H1 (cell line): Measurements from ENCODE around the gene CDC42EP1. TPM values are rescaled to one million over a fixed set of nuclear protein-coding genes. Genes with fewer than 3 reads are reported as not detected.

Experiments
- CTCF ChIA-PET: fragments of 300-600 bp; sonication (Branson Sonifier 250); formaldehyde crosslinking; loops from one replicate; lab custom pipeline; 2021; ENCODE audit not compliant: partially characterized antibody; lab: Charles Lee
- POLR2A ChIA-PET: fragments of 300-600 bp; sonication (Branson Sonifier 250); formaldehyde crosslinking; loops from one replicate; lab custom pipeline; 2021; ENCODE audit warnings: inconsistent platforms; ENCODE audit not compliant: partially characterized antibody; lab: Charles Lee
- DNase-seq, 2 experiments: peaks; one replicate each; pipeline versions ENCODE4 v3.0.0 to v3.0.0-alpha.2; 2010 to 2022; ENCODE audit warnings: low spot score in 2 of 2, low read depth in 1 of 2, mixed read lengths in 1 of 2
- FAIRE-seq: peaks from 2 replicates; lab custom pipeline; 2011; peaks lifted over from hg19 to GRCh38; lab: Jason Lieb, UNC
- H2AFZ ChIP-seq: 2 replicates; pipeline ENCODE4 v1.8.1; 2012; ENCODE audit warnings: low read length, inconsistent platforms
- H2AK5ac ChIP-seq: 2 replicates; pipeline ENCODE4 v1.6.1; 2013; ENCODE audit warnings: low read depth, low read length
- H2BK120ac ChIP-seq: replicated peaks from 2 replicates; pipeline ENCODE3; 2013; ENCODE audit warnings: low read depth, low read length, inconsistent platforms
- H2BK12ac ChIP-seq: 2 replicates; pipeline ENCODE4 v1.6.1; 2013; ENCODE audit warnings: low read depth, low read length
- H2BK15ac ChIP-seq: 2 replicates; pipeline ENCODE4 v1.6.1; 2013; ENCODE audit warnings: low read length
- H2BK20ac ChIP-seq: 2 replicates; pipeline ENCODE4 v1.6.1; 2013; ENCODE audit warnings: low read length
- H2BK5ac ChIP-seq: 2 replicates; pipeline ENCODE4 v1.6.1; 2013; ENCODE audit warnings: low read depth, low read length
- H3K14ac ChIP-seq: 2 replicates; pipeline ENCODE4 v1.6.1; 2013; ENCODE audit warnings: inconsistent platforms; ENCODE audit not compliant: insufficient read length
- H3K18ac ChIP-seq: 2 replicates; pipeline ENCODE4 v1.6.1; 2013; ENCODE audit warnings: low read length; ENCODE audit errors: extremely low read depth
- H3K23ac ChIP-seq: 2 replicates; pipeline ENCODE4 v1.6.1; 2013; ENCODE audit warnings: inconsistent platforms; ENCODE audit not compliant: insufficient read length
- H3K23me2 ChIP-seq: 2 replicates; pipeline ENCODE4 v1.6.1; 2013; ENCODE audit warnings: low read depth, low read length
- H3K27ac ChIP-seq: 2 replicates; pipeline ENCODE4 v1.6.1; 2011; ENCODE audit warnings: low read depth, low read length, inconsistent platforms
- H3K27me3 ChIP-seq, 4 experiments: replicated peaks in 1 of 4; 1 replicate in 1 of 4; 2 replicates in 3 of 4; pipeline versions ENCODE4 v1.6.1 to v1.8.1; 2011 to 2013; ENCODE audit warnings: low read length in 3 of 4, mild to moderate bottlenecking in 3 of 4, inconsistent platforms in 2 of 4, mixed read lengths in 2 of 4, moderate library complexity in 1 of 4; ENCODE audit not compliant: control insufficient read depth in 3 of 4, insufficient read depth in 3 of 4; ENCODE audit errors: extremely low read depth in 1 of 4
- H3K36me3 ChIP-seq, 4 experiments: 2 replicates each; pipeline versions ENCODE4 v1.6.1 to v1.8.1; 2011 to 2013; ENCODE audit warnings: mild to moderate bottlenecking in 4 of 4, low read length in 3 of 4, moderate library complexity in 2 of 4, control low read depth in 1 of 4, inconsistent platforms in 1 of 4; ENCODE audit not compliant: insufficient read depth in 4 of 4, control insufficient read depth in 2 of 4
- H3K4ac ChIP-seq: replicated peaks from 2 replicates; pipeline ENCODE3; 2013; ENCODE audit warnings: low read length, low read depth, mixed read lengths, inconsistent platforms; ENCODE audit not compliant: insufficient read length
- H3K4me1 ChIP-seq, 4 experiments: replicated peaks in 1 of 4; 1 replicate in 1 of 4; 2 replicates in 3 of 4; pipeline versions ENCODE4 v1.6.1 to v1.8.1; 2011 to 2013; ENCODE audit warnings: low read length in 3 of 4, inconsistent platforms in 2 of 4, mixed read lengths in 1 of 4; ENCODE audit not compliant: insufficient read depth in 4 of 4, control insufficient read depth in 3 of 4
- H3K4me2 ChIP-seq, 2 experiments: 2 replicates each; pipeline versions ENCODE4 v1.6.1 to v1.8.1; 2011 to 2013; ENCODE audit warnings: low read depth in 2 of 2, low read length in 2 of 2, control low read depth in 1 of 2, inconsistent platforms in 1 of 2, mild to moderate bottlenecking in 1 of 2; ENCODE audit not compliant: insufficient read depth in 1 of 2
- H3K4me3 ChIP-seq, 4 experiments: fragments of 200-600, 300-600 bp in 1 of 4; sonication (generic), shearing (Covaris generic), sonication (Bioruptor Twin) in 1 of 4; 2 replicates each; pipeline versions ENCODE4 v1.5.1 to v1.8.1; 2011 to 2016; ENCODE audit warnings: low read length in 4 of 4, low read depth in 3 of 4, control low read depth in 2 of 4, inconsistent platforms in 2 of 4, mild to moderate bottlenecking in 2 of 4, mixed read lengths in 1 of 4, moderate library complexity in 1 of 4; ENCODE audit not compliant: insufficient read depth in 2 of 4; ENCODE audit errors: extremely low read depth in 1 of 4
- H3K56ac ChIP-seq: replicated peaks from 2 replicates; pipeline ENCODE3; 2013; ENCODE audit warnings: low read depth, mild to moderate bottlenecking, mixed read lengths, low read length, inconsistent platforms; ENCODE audit not compliant: insufficient read length
- H3K79me1 ChIP-seq: 2 replicates; pipeline ENCODE4 v1.6.1; 2013; ENCODE audit warnings: low read depth, low read length, control low read depth
- H3K79me2 ChIP-seq, 2 experiments: 2 replicates each; pipeline versions ENCODE4 v1.6.1 to v1.8.1; 2012 to 2013; ENCODE audit warnings: low read length in 2 of 2, mild to moderate bottlenecking in 2 of 2, inconsistent platforms in 1 of 2; ENCODE audit not compliant: insufficient read depth in 2 of 2, control insufficient read depth in 1 of 2
- H3K9ac ChIP-seq, 4 experiments: replicated peaks in 1 of 4; 1 replicate in 1 of 4; 2 replicates in 3 of 4; pipeline versions ENCODE4 v1.6.1 to v1.8.1; 2011 to 2013; ENCODE audit warnings: low read depth in 3 of 4, low read length in 3 of 4, control low read depth in 2 of 4, mild to moderate bottlenecking in 2 of 4, moderate library complexity in 2 of 4, inconsistent platforms in 1 of 4; ENCODE audit errors: extremely low read depth in 1 of 4
- H3K9me3 ChIP-seq, 2 experiments: 2 replicates each; pipeline versions ENCODE4 v1.6.1 to v1.8.1; 2012 to 2013; ENCODE audit warnings: mild to moderate bottlenecking in 2 of 2, moderate library complexity in 2 of 2, control low read depth in 1 of 2, inconsistent platforms in 1 of 2, low read depth in 1 of 2, low read length in 1 of 2, mixed read lengths in 1 of 2; ENCODE audit not compliant: insufficient read depth in 2 of 2
- H4K20me1 ChIP-seq, 2 experiments: replicated peaks in 1 of 2; 2 replicates each; pipeline versions ENCODE3 to v1.8.1; 2011 to 2013; ENCODE audit warnings: inconsistent platforms in 2 of 2, low read length in 2 of 2, mild to moderate bottlenecking in 1 of 2; ENCODE audit not compliant: insufficient read depth in 2 of 2, control insufficient read depth in 1 of 2
- H4K5ac ChIP-seq: 2 replicates; pipeline ENCODE4 v1.6.1; 2013; ENCODE audit warnings: low read length, low read depth, mixed read lengths, inconsistent platforms; ENCODE audit not compliant: insufficient read length
- H4K8ac ChIP-seq: 2 replicates; pipeline ENCODE4 v1.8.0; 2013; ENCODE audit warnings: mild to moderate bottlenecking, moderate library complexity, low read length, inconsistent platforms; ENCODE audit not compliant: insufficient read depth; ENCODE audit errors: extremely low read depth
- H4K91ac ChIP-seq: replicated peaks from 2 replicates; pipeline ENCODE3; 2013; ENCODE audit warnings: low read length, mixed read lengths, inconsistent platforms; ENCODE audit not compliant: insufficient read length
- SP4 ChIP-seq: IDR thresholded peaks from 2 replicates; pipeline ENCODE4 v1.6.1; 2012; ENCODE audit warnings: low read length, inconsistent platforms
- TEAD4 ChIP-seq: IDR thresholded peaks from 2 replicates; pipeline ENCODE4 v1.6.1; 2012; ENCODE audit warnings: low read depth, low read length, inconsistent platforms, mixed read lengths
- WGBS, 2 experiments: shearing (Covaris generic) in 1 of 2; methylation state at CpG; one replicate each; pipeline versions ENCODE4 v1.1.6 to v1.1.7; 2013 to 2015; ENCODE audit warnings: low lambda C conversion rate in 2 of 2, mixed read lengths in 2 of 2, inconsistent platforms in 1 of 2, low coverage in 1 of 2, missing lambda C conversion rate in 1 of 2; ENCODE audit not compliant: insufficient replicate concordance in 2 of 2, insufficient coverage in 1 of 2, insufficient read length in 1 of 2; ENCODE audit errors: extremely low coverage in 1 of 2, missing lambda C conversion rate in 1 of 2; 5-methylcytosine and 5-hydroxymethylcytosine counted together
- polyA plus RNA-seq, 7 experiments: library from polyadenylated mRNA; depleted of rRNA in 3 of 7; stranded (reverse) in 5 of 7; unstranded in 2 of 7; fragments of >200 nt in 5 of 7; fragments of 200-250 nt in 2 of 7; gene quantifications; 1 replicate in 5 of 7; 2 replicates in 1 of 7; 4 replicates in 1 of 7; pipeline versions ENCODE4 v1.2.1 to v1.2.3, GENCODE V29; 2011 to 2013; ENCODE audit warnings: missing spikeins in 2 of 7, mixed read lengths in 2 of 7
- total RNA-seq: library from RNA; stranded (reverse); fragmentation: NEBNext Ultra II Directional; extraction: Animal tissue kit (Norgen Biotek cat#: 25700); gene quantifications from 2 replicates; pipeline ENCODE4 v1.2.1, GENCODE V29; 2021
- TF ChIP-seq, protein P1 (sequence below): IDR thresholded peaks from 2 replicates; pipeline ENCODE4 v1.6.1; 2012; ENCODE audit warnings: inconsistent platforms
- TF ChIP-seq, protein P2 (sequence below): IDR thresholded peaks from 2 replicates; pipeline ENCODE4 v1.6.1; 2012; ENCODE audit warnings: inconsistent platforms

The CDC42EP1 gene
- total and polyA plus RNA-seq, 2 of the 8 experiments (the other 6 are each of a cell fraction or from before 2014, with no cell fraction given) = 8.3 to 11.2 TPM

DNA sequence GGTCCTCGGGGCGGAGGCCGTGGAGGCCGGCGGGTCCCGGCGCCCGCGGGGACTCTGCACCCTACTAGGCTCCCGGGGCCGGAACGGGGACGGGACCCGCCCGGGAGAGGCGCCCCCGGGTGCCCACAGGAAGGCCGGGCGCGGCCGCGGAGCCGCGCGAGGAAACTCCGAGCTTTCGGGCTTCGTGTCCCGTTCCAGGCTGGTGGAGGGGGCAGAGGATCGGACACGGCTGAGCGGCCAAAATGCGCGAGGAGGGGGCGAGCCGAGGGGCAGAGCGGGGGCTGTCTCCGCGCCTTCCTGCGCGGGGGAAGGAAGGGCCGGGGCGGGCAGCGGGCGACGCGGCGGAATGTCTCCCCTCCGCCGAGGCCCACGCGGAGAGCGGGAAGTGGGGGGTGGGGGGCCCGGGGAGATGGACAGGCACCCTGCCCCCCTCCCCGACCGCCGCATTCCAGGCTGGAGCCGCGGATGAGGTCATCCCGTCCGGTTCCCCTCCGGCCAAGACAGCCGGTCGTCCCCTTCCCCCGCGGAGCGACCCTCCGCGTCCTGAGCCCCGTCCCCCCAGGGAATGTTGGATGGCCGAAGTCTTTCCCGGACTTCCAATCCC, 430 bp downstream of the CDC42EP1 start:
- FAIRE-seq (no peak), DNase-seq (no peak)
- Histone ChIP-seq H2BK5ac (0 out of 2 replicates have a peak overlapping the region, but pooled peaks have one; percentile 35), H3K18ac (peak overlapping the region; percentile 71), H3K23ac (no peak overlapping the region), H3K27ac (no peak overlapping the region), H2AK5ac (no peak overlapping the region), H2BK15ac (no peak overlapping the region), H3K4me3 (peak overlapping the region; percentile 37 to 71 (median 42)), H3K23me2 (peaks cover 20% of the 10 kb centered on the region), H4K91ac (no peak overlapping the region), H2BK20ac (no peak overlapping the region), H4K20me1 (no peaks in the 10 kb centered on the region), H3K79me2 (no peaks in the 10 kb centered on the region), H3K4me1 (peaks cover 11 to 52% (median 22%) of the 10 kb centered on the region in 4 experiments), H3K9me3 (no peaks in the 10 kb centered on the region), H3K79me1 (no peaks in the 10 kb centered on the region), H3K4ac (peak overlapping the region; percentile 54), H2BK12ac (0 out of 2 replicates have a peak overlapping the region, but pooled peaks have one; percentile 50), H4K8ac (peak overlapping the region; percentile 79), H3K56ac (no peak overlapping the region), H3K14ac (no peak overlapping the region), H3K27me3 (peaks cover 6 to 28% (median 16%) of the 10 kb centered on the region in 4 experiments; a peak in 6 of 7 replicates), H3K36me3 (no peaks in the 10 kb centered on the region), H2AFZ (no peak overlapping the region), H2BK120ac (no peak overlapping the region)
- ChIA-PET CTCF (interaction anchor here (1.2 to 39.4 kb wide), 9 partner anchors 15 to 88 kb away, joined by 3 to 1347 read pairs (median 5); partner anchors contain the start of genes GGA1 and LGALS2), POLR2A (interaction anchor here (1.2 to 12.2 kb wide), 3 partner anchors 14 to 74 kb away, joined by 3 to 198 read pairs (median 4); partner anchors contain the start of gene MFNG)
- 1% methylated on average over 33 of the region's 72 CpGs; no CpG with 5 or more reads in 1 of the 2 experiments for WGBS, 2 experiments
- TF ChIP-seq, protein P1, sequence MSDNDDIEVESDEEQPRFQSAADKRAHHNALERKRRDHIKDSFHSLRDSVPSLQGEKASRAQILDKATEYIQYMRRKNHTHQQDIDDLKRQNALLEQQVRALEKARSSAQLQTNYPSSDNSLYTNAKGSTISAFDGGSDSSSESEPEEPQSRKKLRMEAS = peak; percentile 20; the same call in 1 of the 2 replicates
- TF ChIP-seq TEAD4 (peak; percentile 77), SP4 (no peak)
- TF ChIP-seq, protein P2, sequence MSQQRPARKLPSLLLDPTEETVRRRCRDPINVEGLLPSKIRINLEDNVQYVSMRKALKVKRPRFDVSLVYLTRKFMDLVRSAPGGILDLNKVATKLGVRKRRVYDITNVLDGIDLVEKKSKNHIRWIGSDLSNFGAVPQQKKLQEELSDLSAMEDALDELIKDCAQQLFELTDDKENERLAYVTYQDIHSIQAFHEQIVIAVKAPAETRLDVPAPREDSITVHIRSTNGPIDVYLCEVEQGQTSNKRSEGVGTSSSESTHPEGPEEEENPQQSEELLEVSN = 0 out of 2 replicates have a peak, but pooled peaks have one; percentile 10
- TF ChIP-seq, all 59 proteins: peak for 3
- peak overlapping the region in 1 of 4 experiments; percentile 79; a peak in 2 of 7 replicates for H3K9ac ChIP-seq
- no peak overlapping the region for H4K5ac ChIP-seq
- H3K4me2 ChIP-seq = peak overlapping the region; percentile 69 to 78
